Measurements from ENCODE around the gene TSPAN11.
"Not testable (repeated sequence)": the region's sequence is repeated elsewhere in the genome, so short reads cannot be mapped to it uniquely, and the experiment has no call there.

TSPAN11 gene

GRCh38 chr12:30926243-30927221 is at the start of gene TSPAN11:
Gene TSPAN11 (plus strand): TSS chr12:30926748. CDS start chr12:30953992, 27,244 bp downstream.
- peak; percentile 15 for DNase-seq (ENCODE audit: low spot score)

GRCh38 chr12:30877105-30877875 is 49.3 kb upstream of the TSPAN11 start:
- no peak for DNase-seq (ENCODE audit: low spot score)

GRCh38 chr12:30878024-30878423 is 48.5 kb upstream of the TSPAN11 start:
- no peak for DNase-seq (ENCODE audit: low spot score)

- DNase-seq (ENCODE audit: low spot score): no peak
Measured at GRCh38 chr12:30880061-30880460, 46.5 kb upstream of the TSPAN11 start.

- DNase-seq (ENCODE audit: low spot score): no peak
Measured at GRCh38 chr12:30880813-30881212, 45.7 kb upstream of the TSPAN11 start.

GRCh38 chr12:30882706-30883105 is 43.8 kb upstream of the TSPAN11 start:
- DNase-seq (ENCODE audit: low spot score): peak; percentile 76

GRCh38 chr12:30884799-30885198 is 41.7 kb upstream of the TSPAN11 start:
- DNase-seq (ENCODE audit: low spot score): no peak

GRCh38 chr12:30885321-30885720 is 41.2 kb upstream of the TSPAN11 start:
- no peak for DNase-seq (ENCODE audit: low spot score)

- DNase-seq (ENCODE audit: low spot score): no peak
Measured at GRCh38 chr12:30887226-30887625, 39.3 kb upstream of the TSPAN11 start.

GRCh38 chr12:30888241-30888640 is 38.3 kb upstream of the TSPAN11 start:
- no peak for DNase-seq (ENCODE audit: low spot score)

GRCh38 chr12:30894531-30894930 is 32.0 kb upstream of the TSPAN11 start:
- not testable (repeated sequence) for DNase-seq (ENCODE audit: low spot score)

- no peak for DNase-seq (ENCODE audit: low spot score)
Measured at GRCh38 chr12:30896461-30896860, 30.1 kb upstream of the TSPAN11 start.

- no peak for DNase-seq (ENCODE audit: low spot score)
Measured at GRCh38 chr12:30898846-30899245, 27.7 kb upstream of the TSPAN11 start.

GRCh38 chr12:30900351-30900750 is 26.2 kb upstream of the TSPAN11 start:
- DNase-seq (ENCODE audit: low spot score): no peak

GRCh38 chr12:30902001-30902400 is 24.5 kb upstream of the TSPAN11 start:
- no peak for DNase-seq (ENCODE audit: low spot score)

- no peak for DNase-seq (ENCODE audit: low spot score)
Measured at GRCh38 chr12:30902596-30902995, 24.0 kb upstream of the TSPAN11 start.

GRCh38 chr12:30905463-30906009 is 21.0 kb upstream of the TSPAN11 start:
- no peak for DNase-seq (ENCODE audit: low spot score)

- DNase-seq (ENCODE audit: low spot score): no peak
Measured at GRCh38 chr12:30908076-30908721, 18.3 kb upstream of the TSPAN11 start.

- DNase-seq (ENCODE audit: low spot score): peak; percentile 77
Measured at GRCh38 chr12:30908722-30909348, 17.7 kb upstream of the TSPAN11 start.

GRCh38 chr12:30909349-30910037 is 17.1 kb upstream of the TSPAN11 start:
- DNase-seq (ENCODE audit: low spot score): no peak

- no peak for DNase-seq (ENCODE audit: low spot score)
Measured at GRCh38 chr12:30910038-30910350, 16.6 kb upstream of the TSPAN11 start.
